ENCODE results near the gene SERPINB12. TPM values are rescaled to one million over a fixed set of nuclear protein-coding genes. Genes with fewer than 3 reads are reported as not detected.

The SERPINB12 gene
- total and polyA plus RNA-seq, 8 donors, result not detected

DNA sequence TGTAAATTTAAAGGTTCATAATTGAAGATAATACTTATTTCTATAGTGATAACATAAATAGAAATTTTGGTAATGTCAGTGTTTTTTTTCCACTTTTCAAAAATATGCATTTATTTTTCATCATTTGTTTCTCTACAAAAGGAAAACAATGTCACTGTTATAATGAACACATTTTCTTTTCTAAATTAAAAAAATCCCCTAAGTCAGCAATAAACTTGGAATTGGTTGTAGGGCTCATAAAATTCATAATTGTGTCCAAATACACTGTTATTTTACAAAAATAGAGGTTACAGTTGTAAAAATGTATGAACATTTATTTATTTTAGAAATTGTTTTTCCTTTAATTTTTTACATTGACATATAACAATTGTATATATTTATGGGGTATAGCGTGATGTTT lies 26.4 kb upstream of the SERPINB12 start:
- Histone ChIP-seq H3K27me3 (peaks cover 0 to 11% (median 0%) of the 10 kb centered on the region in 3 donors), H3K36me3 (no peaks in the 10 kb centered on the region), H3K27ac (no peak overlapping the region), H3K4me1 (peaks cover 0 to 7% (median 2%) of the 10 kb centered on the region in 4 donors), H3K4me3 (no peak overlapping the region), H3K9me3 (no peaks in the 10 kb centered on the region)
- intact Hi-C loops (cut with DNase I; ENCODE audit: low total_unique reads), result no loop called here
- 0 to 91% (median 41%) methylated on average over 1 of the region's 1 CpG for WGBS, 5 donors
- TF ChIP-seq, protein P1, sequence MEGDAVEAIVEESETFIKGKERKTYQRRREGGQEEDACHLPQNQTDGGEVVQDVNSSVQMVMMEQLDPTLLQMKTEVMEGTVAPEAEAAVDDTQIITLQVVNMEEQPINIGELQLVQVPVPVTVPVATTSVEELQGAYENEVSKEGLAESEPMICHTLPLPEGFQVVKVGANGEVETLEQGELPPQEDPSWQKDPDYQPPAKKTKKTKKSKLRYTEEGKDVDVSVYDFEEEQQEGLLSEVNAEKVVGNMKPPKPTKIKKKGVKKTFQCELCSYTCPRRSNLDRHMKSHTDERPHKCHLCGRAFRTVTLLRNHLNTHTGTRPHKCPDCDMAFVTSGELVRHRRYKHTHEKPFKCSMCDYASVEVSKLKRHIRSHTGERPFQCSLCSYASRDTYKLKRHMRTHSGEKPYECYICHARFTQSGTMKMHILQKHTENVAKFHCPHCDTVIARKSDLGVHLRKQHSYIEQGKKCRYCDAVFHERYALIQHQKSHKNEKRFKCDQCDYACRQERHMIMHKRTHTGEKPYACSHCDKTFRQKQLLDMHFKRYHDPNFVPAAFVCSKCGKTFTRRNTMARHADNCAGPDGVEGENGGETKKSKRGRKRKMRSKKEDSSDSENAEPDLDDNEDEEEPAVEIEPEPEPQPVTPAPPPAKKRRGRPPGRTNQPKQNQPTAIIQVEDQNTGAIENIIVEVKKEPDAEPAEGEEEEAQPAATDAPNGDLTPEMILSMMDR (IDR thresholded peaks at IDR 0.05), result no peak
- no peak for TF ChIP-seq POLR2A (IDR thresholded peaks at IDR 0.05)
- no peak for TF ChIP-seq EP300 (IDR thresholded peaks at IDR 0.05)
- no peak for TF ChIP-seq POLR2AphosphoS5 (IDR thresholded peaks at IDR 0.05)
- no peak for DNase-seq

DNA sequence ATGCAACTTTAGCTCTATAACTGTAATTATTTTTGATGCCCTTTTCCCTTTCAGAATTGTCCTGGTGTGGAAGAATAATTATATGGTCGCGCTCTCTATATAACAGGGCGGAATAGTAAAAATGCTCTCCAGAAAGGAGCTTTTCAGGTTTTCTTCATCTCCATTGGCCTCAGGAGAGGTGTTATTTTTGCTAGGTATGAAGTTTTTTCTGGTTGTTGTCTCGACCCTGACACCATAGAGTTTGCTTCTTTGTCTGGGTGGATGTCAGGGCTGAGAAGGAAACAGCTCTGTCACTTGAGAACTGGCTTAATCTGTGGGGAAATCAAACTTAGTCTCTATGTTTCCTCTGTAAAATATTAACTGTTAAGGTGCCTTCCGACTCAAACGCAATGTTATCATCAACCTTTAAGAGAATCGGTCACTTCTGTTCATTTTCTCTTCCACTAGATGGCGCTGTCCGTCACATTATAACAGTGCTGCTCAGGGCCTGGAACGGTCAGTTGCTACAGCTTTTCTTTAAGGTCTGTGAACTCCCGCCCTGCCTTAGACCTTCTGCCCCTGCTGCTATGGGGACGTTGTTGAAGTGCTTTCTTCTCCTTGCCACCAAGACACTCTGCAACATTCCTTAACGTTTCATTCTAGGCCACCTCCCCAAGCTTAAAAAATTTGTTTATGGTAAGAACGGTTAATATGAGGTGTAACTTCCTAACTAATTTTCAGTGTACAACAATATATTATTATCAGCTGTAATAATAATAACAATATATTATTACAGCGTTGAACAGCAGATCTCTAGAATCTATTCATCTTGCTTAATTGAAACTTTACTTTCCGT lies 23.8 kb upstream of the SERPINB12 start:
- Histone ChIP-seq H3K9me3 (no peaks in the 10 kb centered on the region), H3K4me1 (peaks cover 0 to 7% (median 2%) of the 10 kb centered on the region in 4 donors), H3K4me3 (no peak overlapping the region), H3K27me3 (peaks cover 0 to 6% (median 0%) of the 10 kb centered on the region in 3 donors), H3K27ac (no peak overlapping the region), H3K36me3 (no peaks in the 10 kb centered on the region)
- peak; percentile 52 to 89 for DNase-seq
- TF ChIP-seq EP300 (IDR thresholded peaks at IDR 0.05), result no peak
- no peak for TF ChIP-seq POLR2A (IDR thresholded peaks at IDR 0.05)
- TF ChIP-seq POLR2AphosphoS5 (IDR thresholded peaks at IDR 0.05), result no peak
- TF ChIP-seq, protein P1 (IDR thresholded peaks at IDR 0.05), result peak in 5 of 7 experiments; percentile 50 to 78 (median 68)
- intact Hi-C loops (cut with DNase I; ENCODE audit: low total_unique reads), result no loop called here
- WGBS, 5 donors, result 26 to 31% (median 30%) methylated on average over 16 of the region's 16 CpGs

DNA sequence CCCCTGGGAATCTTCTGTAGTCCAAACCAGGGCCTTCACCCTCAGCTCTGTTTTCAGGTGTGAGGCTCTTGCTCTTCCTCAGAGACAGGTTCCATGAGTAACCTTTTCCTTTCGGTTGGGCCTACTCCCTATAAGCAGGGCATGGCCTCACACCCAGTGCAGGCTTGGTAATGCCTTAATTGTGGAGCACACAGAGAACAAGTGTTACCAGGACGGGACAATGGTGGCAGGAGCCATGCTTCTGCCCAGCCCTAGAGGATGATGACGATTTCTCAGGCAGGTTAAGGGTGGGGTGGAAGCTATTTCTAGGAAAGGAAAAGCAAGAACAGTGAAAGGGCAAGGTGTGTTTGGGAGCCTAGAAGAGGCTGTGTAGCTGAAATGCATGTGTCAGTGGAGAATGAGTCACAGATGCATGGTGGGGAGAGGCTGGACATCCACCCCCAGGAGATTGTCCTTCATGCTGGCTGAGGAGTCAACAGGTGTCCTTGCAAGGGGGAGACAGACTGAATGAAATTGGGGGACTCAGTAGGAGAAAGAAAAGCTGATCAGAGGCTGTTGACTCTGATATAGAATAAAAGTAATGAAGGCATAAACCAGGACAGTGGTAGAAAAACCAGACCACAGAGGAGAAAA lies 22.0 kb upstream of the SERPINB12 start:
- no peak for DNase-seq
- H3K36me3 ChIP-seq, result no peaks in the 10 kb centered on the region
- TF ChIP-seq, protein P1 (IDR thresholded peaks at IDR 0.05), result no peak
- TF ChIP-seq POLR2A (IDR thresholded peaks at IDR 0.05) (no peak), EP300 (IDR thresholded peaks at IDR 0.05) (no peak), POLR2AphosphoS5 (IDR thresholded peaks at IDR 0.05) (no peak)
- no peaks in the 10 kb centered on the region for H3K9me3 ChIP-seq
- peaks cover 0 to 7% (median 2%) of the 10 kb centered on the region in 4 donors for H3K4me1 ChIP-seq
- no peak overlapping the region for H3K4me3 ChIP-seq
- intact Hi-C loops (cut with DNase I; ENCODE audit: low total_unique reads), result loop anchor here (10.0 kb wide), 1 partner anchor 305 kb away; no protein-coding TSS in a partner anchor
- 73 to 79% (median 77%) methylated on average over 3 of the region's 3 CpGs for WGBS, 5 donors
- H3K27me3 ChIP-seq, result peaks cover 0 to 6% (median 0%) of the 10 kb centered on the region in 3 donors
- no peak overlapping the region for H3K27ac ChIP-seq

DNA sequence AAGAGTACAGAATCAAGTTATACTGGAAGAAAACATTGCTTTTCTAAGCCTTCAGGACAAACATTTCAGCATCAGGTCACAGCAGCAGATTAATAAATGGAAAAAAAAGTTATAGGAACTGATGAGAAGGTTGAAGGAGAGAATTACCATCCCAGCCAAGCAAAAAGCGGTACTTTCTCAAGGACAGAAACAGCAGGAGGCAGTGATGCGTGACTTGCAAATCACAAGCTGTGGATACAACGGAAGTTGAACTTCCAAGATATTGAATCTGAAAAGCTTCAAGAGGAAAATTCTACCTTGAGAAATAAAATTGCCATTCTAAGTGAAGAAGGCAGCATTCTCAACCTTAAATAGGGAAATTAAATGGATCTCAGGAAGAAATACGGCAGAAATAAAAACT lies 18.5 kb upstream of the SERPINB12 start:
- peaks cover 0 to under 1% (median 0%) of the 10 kb centered on the region in 4 donors for H3K4me1 ChIP-seq
- 63 to 73% (median 66%) methylated on average over 4 of the region's 4 CpGs for WGBS, 5 donors
- DNase-seq, result no peak
- H3K36me3 ChIP-seq, result no peaks in the 10 kb centered on the region
- intact Hi-C loops (cut with DNase I; ENCODE audit: low total_unique reads), result loop anchor here (10.0 kb wide), 1 partner anchor 301 kb away; no protein-coding TSS in a partner anchor
- H3K27ac ChIP-seq, result no peak overlapping the region
- TF ChIP-seq EP300 (IDR thresholded peaks at IDR 0.05) (no peak), POLR2AphosphoS5 (IDR thresholded peaks at IDR 0.05) (no peak), POLR2A (IDR thresholded peaks at IDR 0.05) (no peak)
- TF ChIP-seq, protein P1 (IDR thresholded peaks at IDR 0.05), result no peak
- no peaks in the 10 kb centered on the region for H3K9me3 ChIP-seq
- H3K27me3 ChIP-seq, result peaks cover 0 to 6% (median 0%) of the 10 kb centered on the region in 3 donors
- no peak overlapping the region for H3K4me3 ChIP-seq

Measured in stomach (tissue), 9 donors.